Endometrium (tissue), 2 donors: ENCODE results near the gene CAMSAP1.
"Not testable (repeated sequence)": the region's sequence is repeated elsewhere in the genome, so short reads cannot be mapped to it uniquely, and the experiment has no call there.

Experiments used
- FAIRE-seq: peaks from 2 replicates; lab custom pipeline; 2012; peaks lifted over from hg19 to GRCh38; lab: Jason Lieb, UNC
- donor health status: control.
- donor health status: control.

CAMSAP1 gene

DNA sequence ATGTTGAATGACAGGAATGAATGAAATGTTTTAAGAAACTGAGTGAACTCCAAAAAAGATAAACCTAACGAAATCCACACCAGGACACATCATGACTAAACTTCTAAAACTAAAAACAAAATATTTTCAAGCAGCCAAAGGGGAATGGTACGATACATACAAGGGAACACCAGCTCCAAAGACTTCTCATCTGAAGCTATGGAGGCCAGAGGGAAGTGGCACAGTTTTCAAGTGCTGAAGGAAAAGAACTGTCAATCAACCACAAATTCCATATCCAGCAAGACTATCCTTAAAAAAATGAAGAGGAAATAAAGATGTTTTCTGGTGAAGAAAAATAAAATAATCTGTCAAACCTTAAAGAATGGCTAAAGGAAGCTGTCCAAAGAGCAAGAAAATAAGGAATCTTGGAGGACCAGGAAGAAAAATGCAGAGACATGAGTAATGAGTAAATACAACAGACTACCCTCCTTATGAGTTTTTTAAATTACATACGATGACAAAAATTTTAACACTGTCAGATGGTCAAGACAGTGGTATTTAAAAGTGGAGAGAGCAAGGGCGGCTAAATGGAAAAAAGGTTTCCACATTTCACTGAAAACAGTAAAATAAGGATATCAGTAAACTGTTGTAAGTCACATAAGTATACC lies 12.0 kb downstream of the CAMSAP1 start:
- no peak for FAIRE-seq

GRCh38 chr9:135893104-135893503 lies 14.2 kb downstream of the CAMSAP1 start:
- no peak for FAIRE-seq

DNA sequence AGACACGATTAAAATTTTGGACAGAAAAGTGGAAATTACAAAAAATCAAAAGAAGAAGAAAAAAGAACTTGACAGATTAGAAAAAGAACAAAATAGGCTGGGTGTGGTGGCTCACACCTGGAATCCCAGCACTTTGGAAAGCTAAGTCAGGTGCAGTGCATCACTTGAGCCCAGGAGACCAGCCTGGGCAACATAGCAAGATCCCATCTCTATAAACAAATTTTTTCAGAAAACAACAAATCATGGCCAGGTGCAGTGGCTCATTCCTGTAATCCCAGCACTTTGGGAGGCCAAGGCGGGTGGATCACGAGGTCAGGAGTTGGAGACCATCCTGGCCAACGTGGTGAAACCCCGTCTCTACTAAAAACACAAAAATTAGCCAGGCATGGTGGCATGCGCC lies 15.0 kb downstream of the CAMSAP1 start:
- FAIRE-seq, result not testable (repeated sequence)

DNA sequence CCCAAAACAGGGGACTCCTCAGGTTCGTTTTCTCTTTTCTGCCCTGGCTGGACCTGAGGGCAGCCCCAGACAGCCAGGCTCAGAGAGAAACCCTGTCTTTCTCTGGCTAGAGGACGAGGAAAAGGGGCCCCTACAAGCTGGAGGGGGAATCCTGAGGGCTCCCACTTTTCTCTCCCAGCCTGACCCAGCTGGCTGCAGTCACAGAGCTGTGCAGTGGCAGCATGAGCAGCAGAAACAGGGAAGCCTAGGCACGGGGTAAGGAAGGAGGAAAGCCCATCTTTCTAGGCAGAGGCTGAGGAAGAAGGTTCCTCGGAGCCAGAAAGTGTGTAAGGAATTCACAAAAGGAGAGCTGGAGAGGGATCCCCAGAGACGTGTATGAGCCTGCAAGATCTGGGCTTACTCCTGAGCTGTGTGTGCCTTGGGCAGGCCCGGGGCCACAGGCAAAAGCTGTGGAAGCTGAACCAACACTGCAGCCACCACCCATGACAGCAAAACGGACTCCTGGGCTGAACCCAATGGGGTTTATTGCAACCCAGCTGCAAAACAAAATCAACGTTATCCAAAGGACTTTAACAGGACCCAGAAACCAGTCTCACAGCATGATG lies 16.2 kb downstream of the CAMSAP1 start:
- FAIRE-seq, result no peak

GRCh38 chr9:135890190-135891026 lies 16.9 kb downstream of the CAMSAP1 start:
- FAIRE-seq, result no peak

DNA sequence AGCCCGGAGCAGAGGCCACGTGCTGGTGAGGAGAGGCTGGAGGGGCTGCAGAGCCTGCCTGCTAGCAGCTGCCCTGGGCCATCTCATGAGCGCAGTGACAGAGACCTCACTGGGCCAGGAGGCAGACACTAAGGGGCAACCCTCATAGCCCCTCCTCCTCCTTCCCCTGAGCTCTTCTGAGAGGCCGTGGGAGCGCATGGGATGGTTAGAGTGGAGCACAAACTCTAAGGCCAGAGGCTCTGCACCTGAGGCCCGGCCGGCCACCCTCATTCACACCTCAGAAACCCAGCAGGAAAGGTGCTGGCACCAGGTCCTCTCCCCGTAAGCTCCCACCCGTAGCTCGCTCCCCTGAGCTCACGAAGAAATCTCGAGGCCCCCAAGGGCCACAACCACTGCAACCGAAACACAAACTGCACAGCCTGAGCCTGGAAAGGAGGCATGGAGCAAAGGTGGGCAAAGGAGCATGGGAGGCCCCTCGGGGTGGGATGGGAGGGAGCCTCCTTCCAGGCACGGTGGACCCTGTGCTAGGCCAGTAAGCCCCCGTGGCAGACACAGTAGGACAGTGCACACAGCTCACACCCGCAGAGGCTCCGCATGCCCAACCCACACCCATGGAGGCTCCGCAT lies 17.7 kb downstream of the CAMSAP1 start:
- FAIRE-seq, result no peak

DNA sequence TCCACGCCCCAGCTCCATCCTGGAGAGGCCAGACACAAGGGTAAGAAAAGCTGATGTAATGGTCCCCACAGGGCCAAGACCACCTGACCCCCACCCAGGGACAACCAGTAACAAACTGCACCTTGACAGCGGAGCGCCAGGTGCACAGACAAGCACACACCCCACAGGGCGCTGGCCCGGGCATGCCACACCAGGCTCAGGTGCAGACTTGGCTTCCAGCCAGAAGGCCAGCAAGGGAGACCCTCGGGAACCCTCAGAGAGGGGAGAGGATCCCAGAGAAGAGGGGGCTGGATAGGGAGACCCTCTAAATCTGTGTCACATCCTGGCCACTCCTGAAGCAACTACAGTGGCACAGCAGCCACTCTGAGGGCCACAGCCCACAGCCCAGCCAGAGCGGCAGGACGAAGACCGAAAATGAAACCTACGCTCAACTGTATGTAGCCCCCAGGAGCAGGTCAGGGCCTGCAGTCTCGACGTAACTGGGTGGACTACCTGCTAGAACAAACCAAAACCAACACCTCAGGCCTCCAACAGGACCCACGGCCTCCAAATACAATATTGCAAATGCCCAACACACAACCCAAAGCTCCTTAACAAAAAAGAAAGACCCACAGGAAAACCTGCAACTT lies 18.5 kb downstream of the CAMSAP1 start:
- no peak for FAIRE-seq

DNA sequence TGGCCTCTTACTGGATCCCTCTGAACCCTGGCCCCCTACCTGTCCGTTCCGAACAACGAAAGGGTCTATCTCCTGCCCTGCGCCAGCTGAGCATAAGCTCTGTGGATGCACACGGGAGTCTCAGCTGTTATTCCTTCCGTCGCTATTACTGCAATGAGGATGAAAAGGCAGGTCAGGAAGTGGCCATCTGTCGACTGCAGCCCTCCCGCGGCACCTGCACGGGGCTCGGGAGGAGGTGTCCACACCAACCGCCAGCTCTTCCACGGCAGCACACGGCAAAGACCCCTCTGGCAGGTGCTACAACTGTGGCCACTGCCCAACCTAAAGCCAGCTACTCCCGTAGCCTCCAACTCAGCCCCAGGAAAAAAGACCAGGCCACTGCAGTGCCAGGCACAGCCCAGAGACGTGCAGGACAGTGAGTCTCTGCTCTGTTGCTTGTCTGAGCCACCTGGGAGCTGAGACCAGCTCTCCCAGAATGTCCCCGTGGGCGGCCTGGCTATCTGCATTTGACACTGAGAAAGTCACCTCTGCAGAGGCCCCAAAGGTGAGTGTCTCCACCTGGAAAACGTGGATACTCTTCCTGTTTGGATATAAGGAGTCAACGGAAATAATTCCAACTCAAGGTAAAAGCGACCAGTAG lies 19.1 kb downstream of the CAMSAP1 start:
- no peak for FAIRE-seq

DNA sequence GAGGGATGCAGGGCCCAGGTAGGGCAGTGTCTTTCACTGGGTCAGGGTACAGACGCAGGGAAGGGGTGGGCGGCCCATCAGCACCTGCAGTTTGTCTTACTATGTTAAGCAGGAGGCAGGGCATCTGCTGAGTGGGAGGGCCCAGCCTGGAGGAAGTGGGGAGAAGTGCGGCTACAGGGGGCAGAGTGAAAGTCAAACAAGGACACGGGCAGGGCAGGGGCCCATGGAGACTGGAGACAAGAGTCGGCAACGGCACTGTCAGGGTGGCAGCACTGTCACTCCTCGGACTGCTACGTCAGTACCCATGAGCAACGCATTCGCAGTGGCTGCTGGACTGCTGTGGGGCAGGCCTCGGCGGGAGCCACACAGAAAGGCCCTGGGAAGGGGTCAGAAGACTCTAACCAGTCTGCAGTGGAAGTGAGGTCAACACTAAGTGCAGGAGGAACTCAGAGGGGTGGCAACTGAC lies 19.7 kb downstream of the CAMSAP1 start:
- FAIRE-seq, result no peak

DNA sequence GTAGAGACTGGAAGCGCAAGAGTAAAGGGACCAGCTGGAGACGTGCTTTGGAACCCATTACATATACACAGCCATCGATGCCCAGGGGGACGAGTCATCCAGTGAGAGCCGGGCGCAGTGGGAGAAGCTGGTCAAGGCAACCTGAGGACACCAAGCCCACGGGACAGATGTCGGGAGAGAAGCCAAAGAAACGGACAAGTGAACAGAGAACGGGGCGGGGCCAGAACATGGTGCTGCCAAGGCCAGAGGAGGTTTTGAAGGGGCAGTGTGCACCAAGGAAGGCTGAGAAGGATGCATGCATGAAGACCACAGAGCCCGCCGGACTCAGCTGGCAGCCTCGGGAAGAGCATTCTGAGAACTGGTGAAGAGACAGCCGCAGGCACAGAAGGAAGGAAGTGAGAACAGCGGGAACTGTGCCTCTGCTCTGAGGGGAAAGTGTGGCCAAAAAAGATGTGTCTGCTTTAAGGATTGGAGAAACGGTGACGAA lies 20.3 kb downstream of the CAMSAP1 start:
- FAIRE-seq, result no peak

DNA sequence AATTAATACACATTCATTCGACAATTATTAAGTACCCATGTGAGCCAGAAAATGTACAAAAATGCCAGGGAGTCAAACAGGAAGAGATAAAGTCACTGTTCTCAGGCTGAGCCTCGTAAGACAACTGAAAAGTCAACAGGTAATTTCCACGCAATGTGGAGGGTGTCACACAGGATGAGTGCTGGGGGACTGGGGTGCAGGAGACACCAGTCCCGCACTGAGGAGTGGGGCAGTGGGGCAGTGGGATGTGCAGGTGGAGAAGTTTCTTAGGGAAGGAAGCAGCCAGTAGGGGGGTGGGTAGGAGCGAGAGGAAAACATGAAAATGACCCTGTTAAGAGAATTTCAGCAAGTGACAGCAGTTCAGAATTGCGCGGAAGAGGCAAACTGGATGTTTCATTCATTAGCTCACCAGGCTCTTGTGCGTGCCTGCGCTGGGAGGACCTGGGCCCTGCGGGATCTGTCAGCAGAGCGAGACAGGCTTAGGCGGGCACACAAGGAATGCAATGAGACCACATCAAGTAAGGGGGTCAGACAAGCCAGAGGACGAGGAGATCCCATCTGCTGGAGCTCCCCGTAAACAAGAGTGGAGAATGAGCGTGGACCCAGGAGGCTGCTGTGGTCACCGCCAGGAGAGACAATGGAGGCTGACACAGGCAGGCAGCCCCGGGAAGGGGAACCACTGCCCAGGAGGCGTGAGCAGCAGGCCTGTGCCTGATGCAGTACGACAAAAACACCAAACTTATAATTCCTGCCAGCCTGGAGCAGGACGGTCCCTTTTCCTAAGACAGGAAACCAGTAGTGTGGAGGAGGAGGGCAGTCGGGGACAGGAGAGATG lies 21.0 kb downstream of the CAMSAP1 start:
- FAIRE-seq, result no peak

DNA sequence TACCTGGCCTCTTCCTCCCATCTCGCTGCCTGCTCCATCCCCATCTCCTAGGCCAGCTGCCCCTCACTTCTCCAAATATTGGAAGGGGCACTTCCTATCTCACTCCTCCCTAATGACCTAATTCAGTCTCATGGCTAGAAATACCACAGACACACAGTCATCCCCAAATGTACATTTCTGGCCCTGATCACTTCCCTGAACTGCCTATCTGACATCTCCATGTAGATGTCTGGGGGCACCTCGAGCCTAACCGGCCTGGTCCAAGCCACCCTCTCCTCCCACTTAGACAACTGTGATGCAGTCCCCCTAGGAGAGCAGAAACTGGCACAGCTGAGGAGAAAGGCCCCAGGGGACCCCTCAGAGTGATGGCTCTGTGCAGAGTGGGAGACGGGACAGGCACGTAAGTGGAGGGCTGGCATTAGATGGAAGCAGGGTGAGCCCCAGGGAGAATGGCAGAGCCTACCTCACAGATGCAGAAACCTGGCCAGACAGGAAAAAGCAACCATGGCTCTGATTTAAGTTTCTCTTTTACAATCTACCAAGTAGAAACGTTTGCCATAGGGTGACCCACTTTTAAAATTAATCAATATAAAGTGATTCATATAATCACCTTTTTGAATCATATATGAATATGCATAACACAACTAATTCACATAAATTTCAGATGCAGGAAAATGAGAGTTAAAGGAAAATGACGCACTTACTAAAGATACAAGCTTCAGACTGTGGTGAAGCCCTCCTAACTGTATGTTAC lies 22.1 kb downstream of the CAMSAP1 start:
- no peak for FAIRE-seq

DNA sequence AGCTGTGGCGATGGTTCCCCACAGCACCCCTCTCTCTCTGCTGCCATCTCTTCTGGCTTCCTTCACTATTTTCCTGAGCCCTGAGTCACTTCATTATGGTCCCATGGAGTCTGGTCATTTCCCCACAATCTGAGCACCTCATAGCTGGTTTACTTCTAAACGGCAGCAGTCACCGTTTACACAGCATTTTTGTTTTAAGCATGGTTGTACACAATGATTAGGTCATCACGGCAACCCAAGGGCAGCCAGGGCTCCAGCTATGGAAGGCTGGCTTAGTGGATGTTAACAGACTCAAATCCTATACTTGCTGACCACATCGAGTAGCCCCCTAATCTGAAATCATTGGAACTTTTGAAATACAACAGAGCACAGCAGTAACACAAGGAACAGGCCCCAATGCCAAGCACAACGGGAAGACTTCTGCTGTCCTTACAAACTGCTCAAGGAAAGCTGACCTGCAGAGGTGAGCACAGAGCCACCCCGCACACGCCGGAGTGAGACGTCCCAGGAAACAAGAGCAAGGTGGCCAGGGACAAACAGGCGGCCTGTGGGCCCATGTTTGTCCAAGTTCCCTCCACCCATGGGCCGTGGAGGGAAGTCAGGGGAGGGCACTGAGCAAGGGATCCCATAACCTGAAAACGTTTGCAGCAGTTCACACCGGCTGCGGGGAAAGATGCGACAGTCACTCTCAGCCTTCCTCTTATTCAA lies 22.9 kb downstream of the CAMSAP1 start:
- FAIRE-seq, result no peak

DNA sequence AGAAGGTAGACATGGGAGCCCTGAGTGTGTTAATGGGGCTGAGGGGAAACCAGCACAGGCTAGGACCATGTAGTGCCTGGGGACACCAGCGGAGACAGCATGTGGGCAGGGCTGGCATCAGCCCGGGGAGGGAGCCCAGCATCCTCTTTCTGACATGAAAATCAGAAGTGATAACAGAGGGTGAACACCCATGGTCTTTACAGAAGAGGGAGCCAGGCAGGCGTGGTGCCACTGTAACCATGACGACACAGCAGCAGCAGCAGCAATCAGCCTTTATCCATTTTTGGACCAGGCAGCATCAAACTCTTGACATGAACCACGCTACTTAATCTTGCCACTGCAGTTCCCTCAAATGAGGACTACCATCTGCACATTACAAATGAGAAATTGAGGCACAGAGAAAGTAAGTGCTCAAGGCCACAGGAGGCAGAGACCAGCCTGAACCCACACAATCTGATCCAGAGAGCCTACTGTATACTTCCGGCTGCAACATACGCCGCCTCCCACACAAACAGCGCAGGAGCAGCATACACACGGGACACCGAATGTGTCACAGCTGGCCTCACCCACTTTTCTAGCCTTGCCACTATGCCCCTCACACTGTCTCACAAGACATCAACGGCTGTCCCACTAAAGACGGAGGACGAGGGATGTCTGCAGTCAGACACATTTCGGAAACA lies 23.8 kb downstream of the CAMSAP1 start:
- FAIRE-seq, result no peak

DNA sequence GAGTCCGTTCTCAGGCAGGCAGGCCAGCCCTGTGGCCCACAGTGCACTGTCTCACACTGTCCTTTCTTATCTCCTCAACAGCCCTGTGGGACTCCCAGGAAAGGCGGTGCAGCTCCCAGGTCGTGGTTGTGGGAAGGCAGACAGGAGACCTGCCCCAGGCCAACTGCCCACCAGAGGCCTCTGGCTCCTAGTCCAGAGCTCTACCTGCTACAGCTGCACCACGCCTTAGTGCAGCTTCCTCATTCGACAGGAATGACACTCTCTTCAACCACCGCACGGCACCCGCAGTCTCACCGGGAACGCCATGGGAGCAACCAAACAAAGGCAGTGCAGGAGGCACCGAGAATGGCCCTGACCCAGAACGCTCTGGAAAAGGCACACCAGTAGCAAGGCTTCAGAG lies 25.3 kb downstream of the CAMSAP1 start:
- FAIRE-seq, result no peak

DNA sequence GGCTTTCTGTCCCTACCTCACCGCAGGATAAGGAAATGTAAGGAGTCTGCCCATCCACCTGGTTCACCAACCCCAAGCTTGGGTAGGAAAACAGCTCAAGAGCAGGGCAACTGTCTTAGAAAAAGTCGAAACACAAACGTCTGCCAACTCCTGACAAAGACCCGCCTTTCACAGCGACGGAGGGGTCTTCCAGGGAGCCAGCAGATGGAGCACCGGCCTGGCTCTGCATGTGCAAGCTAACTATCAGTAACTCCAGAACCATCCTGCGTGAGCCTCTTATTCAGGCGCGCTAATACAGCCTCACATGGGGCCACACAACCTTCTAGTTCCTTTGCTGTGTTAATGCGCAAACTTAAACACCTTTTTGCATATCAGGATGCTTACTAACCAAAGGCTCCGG lies 26.9 kb downstream of the CAMSAP1 start:
- FAIRE-seq, result no peak

- FAIRE-seq, result no peak
These were observed 27.7 kb downstream of the CAMSAP1 start for GRCh38 chr9:135879619-135880018.

DNA sequence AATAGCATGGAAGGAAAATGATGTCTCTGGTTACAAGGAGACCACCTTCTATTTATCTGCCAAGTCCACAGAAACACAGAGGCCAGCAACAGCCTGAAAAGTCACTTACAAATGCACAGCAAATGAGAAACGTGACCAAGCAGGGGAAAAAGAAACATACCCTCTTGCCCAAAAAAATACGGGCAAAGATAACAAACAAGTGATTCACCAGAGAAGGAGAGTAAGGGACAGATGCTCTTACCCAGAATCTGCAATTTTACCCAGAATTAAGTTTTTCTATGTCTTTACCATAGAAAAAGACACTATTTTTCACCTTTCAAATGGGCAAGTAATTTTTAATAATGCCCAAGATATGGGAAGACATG lies 28.1 kb downstream of the CAMSAP1 start:
- FAIRE-seq, result no peak
